ENCODE data around the gene TCIRG1.
"Not testable (repeated sequence)": the region's sequence is repeated elsewhere in the genome, so short reads cannot be mapped to it uniquely, and the experiment has no call there.

The TCIRG1 gene

DNA sequence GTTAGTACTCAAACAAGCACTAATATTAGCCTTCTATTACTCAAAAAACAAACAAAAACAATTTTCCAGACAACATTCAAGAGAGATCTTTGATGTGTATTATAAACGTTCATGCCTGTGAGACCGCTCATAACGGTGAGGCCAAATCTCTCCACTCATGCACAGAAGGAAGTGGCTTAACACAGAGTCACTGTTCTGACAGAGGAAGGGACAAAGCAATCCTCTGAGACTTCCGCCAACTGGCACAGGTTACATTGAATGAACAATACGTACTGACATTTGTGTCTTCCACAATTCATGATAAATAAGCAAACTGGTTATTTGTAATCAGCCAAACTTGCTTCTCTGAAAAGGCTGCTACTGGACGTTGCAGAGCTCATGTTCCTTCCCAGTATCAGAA, 51.9 kb downstream of the TCIRG1 start:
- no peak for DNase-seq

DNA sequence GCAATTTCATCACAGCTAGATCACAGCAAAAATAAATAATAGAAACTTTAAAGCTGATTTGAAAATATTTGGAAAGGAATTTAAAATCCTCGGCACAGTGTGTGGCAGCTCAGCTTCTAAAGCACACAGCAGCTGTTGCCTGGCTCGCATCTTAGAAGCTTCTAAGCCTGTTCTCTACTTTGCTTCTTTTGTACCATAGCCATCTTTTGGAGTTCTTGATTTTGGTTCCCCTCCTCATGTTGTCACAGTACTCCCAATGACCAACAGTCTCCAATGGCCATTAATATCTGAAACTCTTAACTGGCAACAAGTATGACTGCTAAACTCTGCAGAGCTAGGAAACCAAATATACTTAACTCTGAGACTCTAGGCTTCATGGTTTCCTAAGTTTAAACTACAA, 53.6 kb downstream of the TCIRG1 start:
- no peak for DNase-seq

DNA sequence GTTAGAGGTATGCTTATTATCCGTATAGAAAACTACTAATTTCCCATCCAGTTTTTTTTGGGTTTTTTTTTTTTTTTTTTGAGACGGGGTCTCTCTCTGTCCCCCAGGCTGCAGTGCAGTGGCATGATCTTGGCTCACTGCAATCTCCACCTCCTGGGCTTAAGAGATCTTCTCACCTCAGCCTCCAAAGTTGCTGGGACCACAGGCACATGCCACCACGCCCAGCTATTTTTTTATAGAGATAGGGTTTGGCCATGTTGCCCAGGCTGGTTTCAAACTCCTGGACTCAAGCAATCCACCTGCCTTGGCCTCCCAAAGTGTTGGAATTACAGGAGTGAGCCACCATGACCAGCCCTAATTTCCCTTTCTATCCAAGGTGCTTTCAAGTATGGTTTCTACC, 54.1 kb downstream of the TCIRG1 start:
- DNase-seq: not testable (repeated sequence)

DNA sequence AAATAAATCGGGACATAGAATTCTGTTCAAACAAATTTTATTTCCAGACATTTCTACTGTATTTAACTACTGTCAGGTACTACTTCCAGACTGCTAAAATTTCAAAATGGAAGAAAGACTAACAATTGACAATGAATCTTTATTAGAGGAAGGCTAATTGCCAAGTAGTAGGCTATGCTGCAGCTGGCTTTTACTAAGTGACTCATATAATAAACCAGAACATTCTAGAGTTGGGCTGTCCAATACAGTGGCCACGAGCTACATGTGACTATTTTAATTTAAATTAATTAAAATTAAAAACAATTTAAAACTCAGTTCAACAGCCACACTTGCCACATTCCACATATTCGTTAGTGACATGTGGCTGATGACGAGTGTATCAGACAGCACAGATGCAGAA, 54.7 kb downstream of the TCIRG1 start:
- DNase-seq: no peak

DNA sequence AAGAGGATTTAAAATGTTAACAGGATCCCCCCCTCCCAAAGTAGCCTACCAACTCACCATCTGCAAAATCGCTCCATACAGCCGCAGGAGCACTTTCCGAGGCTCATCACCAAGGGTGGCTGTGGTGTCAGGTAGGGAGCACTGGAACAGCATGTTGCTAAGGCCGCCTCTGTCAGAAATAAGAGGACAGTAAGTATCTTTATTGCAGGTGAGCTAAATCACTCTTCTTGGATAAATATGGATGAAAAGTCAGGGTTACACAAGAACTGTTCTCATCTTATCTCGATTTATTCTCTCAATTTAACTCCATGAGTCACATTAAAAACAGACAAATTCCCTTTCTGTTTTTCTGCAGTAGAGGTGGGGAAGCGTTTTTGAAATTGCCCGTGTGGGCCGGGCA, 58.1 kb downstream of the TCIRG1 start:
- no peak for DNase-seq

DNA sequence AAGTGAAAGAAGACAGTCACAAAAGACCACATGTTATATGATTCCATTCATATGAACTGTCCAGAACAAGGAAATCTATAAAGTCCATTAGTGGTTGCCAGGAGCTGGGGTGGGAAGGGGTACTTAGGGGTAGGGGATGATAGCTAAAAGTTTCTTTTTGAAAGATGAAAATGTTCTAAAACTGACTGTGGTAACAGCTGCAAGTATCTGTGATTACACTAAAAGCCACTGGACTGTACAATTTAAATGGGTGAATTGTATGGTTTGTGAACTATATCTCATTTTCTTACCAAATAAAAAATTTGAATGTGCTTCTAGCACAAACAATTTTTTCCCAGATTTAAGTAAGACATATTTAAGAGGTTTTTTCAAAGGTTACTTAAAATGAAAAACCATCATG, 60.2 kb downstream of the TCIRG1 start:
- DNase-seq: no peak

DNA sequence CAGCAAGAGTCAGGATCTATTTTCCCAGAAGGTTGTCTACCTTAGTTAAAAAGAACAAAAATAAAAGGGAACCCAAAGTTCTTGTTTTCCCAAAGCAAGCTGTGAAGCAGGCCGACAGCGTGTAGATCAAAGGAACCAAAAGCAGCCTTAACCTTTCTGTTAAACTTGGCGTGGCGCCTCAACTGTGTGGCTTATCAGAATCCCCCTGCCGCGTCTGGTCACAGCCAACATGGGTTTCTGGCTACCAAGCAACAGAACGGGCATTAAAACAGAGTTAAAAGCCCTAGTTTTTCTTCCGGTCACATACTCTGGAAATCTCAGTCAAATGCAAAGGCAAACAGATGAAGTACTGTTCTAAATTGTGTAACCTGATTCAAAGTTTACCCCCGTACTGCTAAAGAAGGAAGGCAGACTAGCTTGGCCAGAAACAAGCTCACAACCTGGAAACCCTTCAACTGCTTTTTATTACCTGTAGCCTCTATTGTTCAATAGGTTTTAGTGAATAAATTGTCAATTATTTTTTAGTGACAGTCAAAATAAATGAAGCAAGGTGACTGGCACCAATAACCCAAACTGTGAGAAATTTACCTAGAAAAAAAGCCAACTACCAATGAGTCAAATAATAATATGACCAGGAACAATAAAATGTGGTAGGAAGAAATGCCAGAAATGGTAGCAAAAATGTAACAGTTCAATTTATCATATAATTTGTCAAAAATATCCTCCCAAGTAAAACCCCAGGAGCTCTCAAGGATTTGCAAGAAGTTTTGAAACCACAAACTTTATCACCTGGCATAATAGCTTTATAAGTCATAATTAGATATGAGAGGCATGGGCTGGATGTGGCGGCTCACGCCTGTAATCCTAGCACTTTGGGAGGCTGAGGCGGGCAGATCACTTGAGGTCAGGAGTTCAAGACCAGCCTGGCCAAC, 60.9 kb downstream of the TCIRG1 start:
- DNase-seq: no peak

All from NCI-H2171 (cell line).